EH (cell line): Measurements from ENCODE around the gene ENAH.
A peak's percentile ranks its signal among the peaks of the same experiment; 100 is the strongest.

ENCODE experiments used
- DNase-seq: peaks from one replicate; pipeline ENCODE4 v3.0.0-alpha.2; 2015; ENCODE audit warnings: low read depth

Gene ENAH

GRCh38 chr1:225453797-225454648, 198.9 kb downstream of the ENAH start:
- no peak for DNase-seq

- DNase-seq = no peak
Measured at GRCh38 chr1:225451840-225452515, 200.9 kb downstream of the ENAH start.

- no peak for DNase-seq
Measured at GRCh38 chr1:225451340-225451739, 201.6 kb downstream of the ENAH start.

GRCh38 chr1:225450491-225451191, 202.3 kb downstream of the ENAH start:
- no peak for DNase-seq

GRCh38 chr1:225449774-225450173, 203.1 kb downstream of the ENAH start:
- no peak for DNase-seq

- DNase-seq = no peak
Measured at GRCh38 chr1:225449261-225449660, 203.7 kb downstream of the ENAH start.

- DNase-seq = no peak
Measured at GRCh38 chr1:225448146-225448805, 204.6 kb downstream of the ENAH start.

GRCh38 chr1:225447650-225448089, 205.3 kb downstream of the ENAH start:
- DNase-seq = peak; percentile 85

- no peak for DNase-seq
Measured at GRCh38 chr1:225446981-225447615, 205.8 kb downstream of the ENAH start.

GRCh38 chr1:225446595-225446960, 206.3 kb downstream of the ENAH start:
- no peak for DNase-seq

GRCh38 chr1:225445639-225446594, 207.0 kb downstream of the ENAH start:
- no peak for DNase-seq

- no peak for DNase-seq
Measured at GRCh38 chr1:225442123-225442505, 210.8 kb downstream of the ENAH start.

GRCh38 chr1:225441314-225442122, 211.4 kb downstream of the ENAH start:
- no peak for DNase-seq

- no peak for DNase-seq
Measured at GRCh38 chr1:225440380-225441221, 212.3 kb downstream of the ENAH start.

GRCh38 chr1:225437710-225438437, 215.0 kb downstream of the ENAH start:
- DNase-seq = peak; percentile 53
